ENCODE results near the gene NTN1. TPM values are rescaled to one million over a fixed set of nuclear protein-coding genes. Genes with fewer than 3 reads are reported as not detected.

Gene NTN1
- total RNA-seq, 1 donor from 2014 or later: 4.7 TPM

GRCh38 chr17:9162275-9162985 lies 141.1 kb downstream of the NTN1 start:
- Histone ChIP-seq H3K27me3 (no peaks in the 10 kb centered on the region), H3K4me3 (no peak overlapping the region), H3K27ac (peak overlapping the region; percentile 74), H3K4me1 (peaks cover 22% of the 10 kb centered on the region), H3K9me3 (no peaks in the 10 kb centered on the region), H3K36me3 (no peaks in the 10 kb centered on the region)
- intact Hi-C loops (cut with DNase I): no loop called here
- no peak for DNase-seq (ENCODE audit: extremely low spot score in 2 of 2)
- TF ChIP-seq POLR2AphosphoS5 (IDR thresholded peaks at IDR 0.05; ENCODE audit: insufficient read depth in 1 of 2, low read depth in 1 of 2) (no peak), CTCF (IDR thresholded peaks at IDR 0.05) (no peak), POLR2A (IDR thresholded peaks at IDR 0.05) (no peak)

GRCh38 chr17:9166788-9167187 lies 145.5 kb downstream of the NTN1 start:
- H3K4me3 ChIP-seq: no peak overlapping the region
- no peaks in the 10 kb centered on the region for H3K9me3 ChIP-seq
- H3K27ac ChIP-seq: no peak overlapping the region
- no peak for DNase-seq (ENCODE audit: extremely low spot score in 2 of 2)
- intact Hi-C loops (cut with DNase I): no loop called here
- TF ChIP-seq POLR2AphosphoS5 (IDR thresholded peaks at IDR 0.05; ENCODE audit: insufficient read depth in 1 of 2, low read depth in 1 of 2): no peak
- TF ChIP-seq CTCF (IDR thresholded peaks at IDR 0.05): no peak
- TF ChIP-seq POLR2A (IDR thresholded peaks at IDR 0.05): no peak
- peaks cover 22% of the 10 kb centered on the region for H3K4me1 ChIP-seq
- no peaks in the 10 kb centered on the region for H3K27me3 ChIP-seq
- no peaks in the 10 kb centered on the region for H3K36me3 ChIP-seq

- H3K27ac ChIP-seq: no peak overlapping the region
- H3K4me3 ChIP-seq: no peak overlapping the region
- DNase-seq (ENCODE audit: extremely low spot score in 2 of 2): no peak
- no peaks in the 10 kb centered on the region for H3K9me3 ChIP-seq
- intact Hi-C loops (cut with DNase I): no loop called here
- no peaks in the 10 kb centered on the region for H3K27me3 ChIP-seq
- no peak for TF ChIP-seq POLR2A (IDR thresholded peaks at IDR 0.05)
- TF ChIP-seq CTCF (IDR thresholded peaks at IDR 0.05): no peak
- no peak for TF ChIP-seq POLR2AphosphoS5 (IDR thresholded peaks at IDR 0.05; ENCODE audit: insufficient read depth in 1 of 2, low read depth in 1 of 2)
- no peaks in the 10 kb centered on the region for H3K36me3 ChIP-seq
- H3K4me1 ChIP-seq: peaks cover 16% of the 10 kb centered on the region
Measured at GRCh38 chr17:9167379-9167778, 146.1 kb downstream of the NTN1 start.

GRCh38 chr17:9169116-9169515 lies 147.8 kb downstream of the NTN1 start:
- intact Hi-C loops (cut with DNase I): no loop called here
- no peaks in the 10 kb centered on the region for H3K36me3 ChIP-seq
- H3K4me3 ChIP-seq: no peak overlapping the region
- peaks cover 11% of the 10 kb centered on the region for H3K4me1 ChIP-seq
- H3K27me3 ChIP-seq: no peaks in the 10 kb centered on the region
- TF ChIP-seq CTCF (IDR thresholded peaks at IDR 0.05): no peak
- TF ChIP-seq POLR2AphosphoS5 (IDR thresholded peaks at IDR 0.05; ENCODE audit: insufficient read depth in 1 of 2, low read depth in 1 of 2): no peak
- no peak for TF ChIP-seq POLR2A (IDR thresholded peaks at IDR 0.05)
- DNase-seq (ENCODE audit: extremely low spot score in 2 of 2): no peak
- no peaks in the 10 kb centered on the region for H3K9me3 ChIP-seq
- no peak overlapping the region for H3K27ac ChIP-seq

- intact Hi-C loops (cut with DNase I): no loop called here
- TF ChIP-seq POLR2AphosphoS5 (IDR thresholded peaks at IDR 0.05; ENCODE audit: insufficient read depth in 1 of 2, low read depth in 1 of 2) (no peak), CTCF (IDR thresholded peaks at IDR 0.05) (no peak), POLR2A (IDR thresholded peaks at IDR 0.05) (no peak)
- no peak for DNase-seq (ENCODE audit: extremely low spot score in 2 of 2)
- H3K27ac ChIP-seq: no peak overlapping the region
- no peaks in the 10 kb centered on the region for H3K9me3 ChIP-seq
- peaks cover 12% of the 10 kb centered on the region for H3K4me1 ChIP-seq
- H3K27me3 ChIP-seq: no peaks in the 10 kb centered on the region
- H3K4me3 ChIP-seq: no peak overlapping the region
- no peaks in the 10 kb centered on the region for H3K36me3 ChIP-seq
Measured at GRCh38 chr17:9170336-9170735, 149.0 kb downstream of the NTN1 start.
